ENCODE measurements around the gene OTOR. TPM values are rescaled to one million over a fixed set of nuclear protein-coding genes. Genes with fewer than 3 reads are reported as not detected.
A peak's percentile ranks its signal among the peaks of the same experiment; 100 is the strongest.

The OTOR gene
- total and polyA plus RNA-seq, 2 of the 13 experiments (the other 11 are each of a cell fraction or from before 2014, with no cell fraction given): not detected

GRCh38 chr20:16745204-16745603, 3.0 kb upstream of the OTOR start (continued):
- TF ChIP-seq DNMT3B (CRISPR knock-in tag; conservative IDR thresholded peaks at IDR 0.05) (no peak), NR3C1 (CRISPR knock-in tag; IDR thresholded peaks at IDR 0.05) (no peak), ZNF576 (CRISPR knock-in tag; IDR thresholded peaks at IDR 0.05) (no peak), PREB (CRISPR knock-in tag; IDR thresholded peaks at IDR 0.05) (no peak), HOXD1 (CRISPR knock-in tag; IDR thresholded peaks at IDR 0.05) (no peak), ZNF432 (CRISPR knock-in tag; IDR thresholded peaks at IDR 0.05; ENCODE audit: borderline replicate concordance) (no peak)

- FAIRE-seq (no peak), ATAC-seq (peak; percentile 85), DNase-seq (ENCODE audit: low spot score) (no peak)
- in situ Hi-C loops (cut with HindIII; ENCODE audit: extremely low pct_ligation_motif_present, low pct_unique_long_range_greater_than_20kb): no loop called here
- POLR2A ChIA-PET: interaction anchor here (1.1 kb wide), 1 partner anchor 17 kb away, joined by 4 read pairs; no protein-coding TSS in a partner anchor
- Histone ChIP-seq H3K4me1 (ENCODE audit: insufficient read depth, low read length) (peaks cover 7% of the 10 kb centered on the region; the same call in 1 of the 2 replicates), H4K20me1 (ENCODE audit: insufficient read depth, low read length) (no peaks in the 10 kb centered on the region), H3K9ac (ENCODE audit: insufficient read depth, low read depth, low read length) (no peak overlapping the region), H2AFZ (ENCODE audit: low read length) (no peak overlapping the region), H3K27me3 (ENCODE audit: control insufficient read depth in 1 of 2, insufficient read depth in 2 of 2, low read length in 2 of 2) (no peaks in the 10 kb centered on the region), H3K79me2 (ENCODE audit: insufficient read depth, low read length) (no peaks in the 10 kb centered on the region), H3K27ac (ENCODE audit: extremely low read length, insufficient read depth, low read length) (no peak overlapping the region), H3K4me2 (ENCODE audit: low read depth, low read length) (no peak overlapping the region), H3K4me3 (replicated peaks in 1 of 3; ENCODE audit: insufficient read depth in 1 of 3, low read depth in 2 of 3, low read length in 3 of 3) (no peak overlapping the region), H3K9me3 (ENCODE audit: low read length) (no peaks in the 10 kb centered on the region), H3K36me3 (replicated peaks in 1 of 2; ENCODE audit: control insufficient read depth in 1 of 2, insufficient read depth in 2 of 2, low read length in 2 of 2) (no peaks in the 10 kb centered on the region)
- CTCF ChIA-PET (ENCODE audit: low intra/inter-chr PET ratio, low total read pairs): no interaction called here
- BruUV-seq (replicated peaks): no TSS peak
- WGBS (ENCODE audit: low lambda C conversion rate): 8% methylated on average over 3 of the region's 3 CpGs
- intact Hi-C loops (cut with micrococcal nuclease; ENCODE audit: unreplicated experiment): no loop called here
- no peak for TF ChIP-seq ZBTB42 (CRISPR knock-in tag; IDR thresholded peaks at IDR 0.05)
- no peak for TF ChIP-seq ZNF772 (CRISPR knock-in tag; IDR thresholded peaks at IDR 0.05)
- TF ChIP-seq ZSCAN30 (CRISPR knock-in tag; IDR thresholded peaks at IDR 0.05): no peak
- TF ChIP-seq HBP1 (CRISPR knock-in tag; IDR thresholded peaks at IDR 0.05; ENCODE audit: low read depth): no peak
- TF ChIP-seq KLF11 (CRISPR knock-in tag; IDR thresholded peaks at IDR 0.05): no peak
- TF ChIP-seq MIXL1 (CRISPR knock-in tag; IDR thresholded peaks at IDR 0.05): no peak
- TF ChIP-seq ZNF879 (CRISPR knock-in tag; IDR thresholded peaks at IDR 0.05): no peak
- TF ChIP-seq JUN (CRISPR knock-in tag; IDR thresholded peaks at IDR 0.05): no peak
- TF ChIP-seq FOXA1 (IDR thresholded peaks at IDR 0.05): no peak
- TF ChIP-seq FOXA1 (CRISPR knock-in tag; IDR thresholded peaks at IDR 0.05): 0 out of 2 replicates have a peak, but pooled peaks have one; percentile 37
- TF ChIP-seq FOXA3 (CRISPR knock-in tag; IDR thresholded peaks at IDR 0.05): peak; percentile 26; the same call in 1 of the 2 replicates
- TF ChIP-seq SMARCC2 (IDR thresholded peaks at IDR 0.05): no peak
- 0 out of 2 replicates have a peak, but pooled peaks have one; percentile 21 for TF ChIP-seq MAFF (IDR thresholded peaks at IDR 0.05; ENCODE audit: low read depth, low read length)
- no peak for TF ChIP-seq USF2 (IDR thresholded peaks at IDR 0.05; ENCODE audit: low read depth, low read length)
- TF ChIP-seq USF2 (CRISPR knock-in tag; IDR thresholded peaks at IDR 0.05; ENCODE audit: borderline replicate concordance): no peak
- no peak for TF ChIP-seq IKZF1 (IDR thresholded peaks at IDR 0.05)
- TF ChIP-seq NKX3-1 (CRISPR knock-in tag; IDR thresholded peaks at IDR 0.05): no peak
- peak; percentile 82 for TF ChIP-seq ZNF263 (CRISPR knock-in tag; IDR thresholded peaks at IDR 0.05)
Measured at GRCh38 chr20:16747291-16747811, 807 bp upstream of the OTOR start.

Measured in HepG2 (cell line).